Mesenchymal stem cell (in vitro differentiated cells and primary cell): ENCODE results near the gene SLC38A1.

ENCODE experiments used
- DNase-seq: peaks from one replicate; pipeline ENCODE4 v3.0.0-alpha.2; 2013
- H2AFZ ChIP-seq: one replicate; pipeline ENCODE4 v1.6.1; 2013; ENCODE audit warnings: low read depth, mild to moderate bottlenecking, control low read depth, inconsistent platforms, low read length, moderate library complexity
- H2AK5ac ChIP-seq: 2 replicates; pipeline ENCODE4 v1.6.1; 2013; ENCODE audit warnings: low read length, moderate library complexity, mild to moderate bottlenecking, inconsistent platforms; ENCODE audit not compliant: severe bottlenecking
- H2BK120ac ChIP-seq: one replicate; pipeline ENCODE4 v1.6.1; 2013; ENCODE audit warnings: low read depth, mild to moderate bottlenecking, inconsistent platforms, low read length, moderate library complexity
- H2BK12ac ChIP-seq, 2 experiments: one replicate each; pipeline ENCODE4 v1.6.1; 2013; ENCODE audit warnings: inconsistent platforms in 2 of 2, low read length in 2 of 2, mild to moderate bottlenecking in 2 of 2, moderate library complexity in 2 of 2, control low read depth in 1 of 2
- H2BK15ac ChIP-seq: one replicate; pipeline ENCODE4 v1.6.1; 2013; ENCODE audit warnings: mild to moderate bottlenecking, low read depth, inconsistent platforms; ENCODE audit not compliant: poor library complexity, severe bottlenecking
- H2BK5ac ChIP-seq: 2 replicates; pipeline ENCODE4 v1.6.1; 2013; ENCODE audit warnings: low read depth, mild to moderate bottlenecking, low read length, control low read depth, inconsistent platforms; ENCODE audit not compliant: poor library complexity, severe bottlenecking
- H3K14ac ChIP-seq, 2 experiments: one replicate each; pipeline ENCODE4 v1.6.1; 2013; ENCODE audit warnings: inconsistent platforms in 2 of 2, low read length in 2 of 2, control low read depth in 1 of 2, mild to moderate bottlenecking in 1 of 2, moderate library complexity in 1 of 2
- H3K18ac ChIP-seq, 2 experiments: one replicate each; pipeline ENCODE4 v1.6.1; 2013; ENCODE audit warnings: inconsistent platforms in 2 of 2, low read length in 2 of 2, control low read depth in 1 of 2, low read depth in 1 of 2, mild to moderate bottlenecking in 1 of 2
- H3K23ac ChIP-seq, 2 experiments: one replicate each; pipeline ENCODE4 v1.6.1; 2013; ENCODE audit warnings: inconsistent platforms in 2 of 2, low read length in 2 of 2, mild to moderate bottlenecking in 2 of 2, moderate library complexity in 2 of 2, control low read depth in 1 of 2
- H3K27ac ChIP-seq: 2 replicates; pipeline ENCODE4 v1.5.1; 2013; ENCODE audit warnings: mild to moderate bottlenecking, moderate library complexity, low read length, control low read depth, inconsistent platforms; ENCODE audit not compliant: poor library complexity, severe bottlenecking
- H3K27me3 ChIP-seq, 2 experiments: 2 replicates each; pipeline versions ENCODE4 v1.6.1 to v1.7.0; 2013; ENCODE audit warnings: low read length in 2 of 2, mild to moderate bottlenecking in 2 of 2, moderate library complexity in 2 of 2, control low read depth in 1 of 2, inconsistent platforms in 1 of 2; ENCODE audit not compliant: control insufficient read depth in 1 of 2, insufficient read depth in 1 of 2
- H3K36me3 ChIP-seq, 2 experiments: 2 replicates each; pipeline versions ENCODE4 v1.6.1 to v1.7.0; 2013; ENCODE audit warnings: low read length in 2 of 2, control low read depth in 1 of 2, inconsistent platforms in 1 of 2, low read depth in 1 of 2, mild to moderate bottlenecking in 1 of 2; ENCODE audit not compliant: insufficient read depth in 2 of 2, control insufficient read depth in 1 of 2
- H3K4ac ChIP-seq, 2 experiments: one replicate each; pipeline ENCODE4 v1.6.1; 2013; ENCODE audit warnings: inconsistent platforms in 2 of 2, low read length in 2 of 2, mild to moderate bottlenecking in 2 of 2, moderate library complexity in 2 of 2, control low read depth in 1 of 2, low read depth in 1 of 2
- H3K4me1 ChIP-seq: 2 replicates; pipeline ENCODE4 v1.6.1; 2013; ENCODE audit warnings: low read depth, low read length, control low read depth; ENCODE audit not compliant: control insufficient read depth, insufficient read depth
- H3K4me2 ChIP-seq: 2 replicates; pipeline ENCODE4 v1.6.1; 2013; ENCODE audit warnings: low read length, mild to moderate bottlenecking, inconsistent platforms; ENCODE audit not compliant: poor library complexity, severe bottlenecking
- H3K4me3 ChIP-seq, 2 experiments: 2 replicates each; pipeline versions ENCODE4 v1.5.1 to v1.7.0; 2013; ENCODE audit warnings: low read length in 2 of 2, mild to moderate bottlenecking in 2 of 2, control low read depth in 1 of 2, low read depth in 1 of 2; ENCODE audit not compliant: insufficient read depth in 1 of 2
- H3K79me1 ChIP-seq: replicated peaks from 2 replicates; pipeline ENCODE4 v1.6.1; 2013; ENCODE audit warnings: mild to moderate bottlenecking, control low read depth, low read length, inconsistent platforms; ENCODE audit not compliant: poor library complexity, severe bottlenecking
- H3K9ac ChIP-seq: 2 replicates; pipeline ENCODE4 v1.7.0; 2013; ENCODE audit warnings: mild to moderate bottlenecking, low read length, moderate library complexity
- H3K9me3 ChIP-seq: 2 replicates; pipeline ENCODE4 v1.7.0; 2013; ENCODE audit warnings: mild to moderate bottlenecking, low read length; ENCODE audit not compliant: control insufficient read depth
- H4K8ac ChIP-seq: one replicate; pipeline ENCODE4 v1.6.1; 2013; ENCODE audit warnings: inconsistent platforms, mild to moderate bottlenecking, low read length, moderate library complexity
- H4K91ac ChIP-seq: one replicate; pipeline ENCODE4 v1.6.1; 2013; ENCODE audit warnings: mild to moderate bottlenecking, low read length, inconsistent platforms
- WGBS: methylation state at CpG from one replicate; pipeline ENCODE4 v1.1.7; 2013; ENCODE audit warnings: mixed read lengths; 5-methylcytosine and 5-hydroxymethylcytosine counted together

SLC38A1 gene

GRCh38 chr12:46234000-46234399, 34.8 kb downstream of the SLC38A1 start:
- H2BK15ac ChIP-seq: no peak overlapping the region
- H2BK120ac ChIP-seq: no peak overlapping the region
- H2AK5ac ChIP-seq: no peak overlapping the region
- no peak overlapping the region for H3K18ac ChIP-seq
- peaks cover under 1% of the 10 kb centered on the region for H3K4me1 ChIP-seq
- no peak overlapping the region for H2BK5ac ChIP-seq
- no peaks in the 10 kb centered on the region for H3K9me3 ChIP-seq
- H3K4me2 ChIP-seq: no peak overlapping the region
- no peak overlapping the region for H3K14ac ChIP-seq
- H3K27ac ChIP-seq: no peak overlapping the region
- no peak overlapping the region for H4K8ac ChIP-seq
- no peak overlapping the region for H2BK12ac ChIP-seq
- H3K23ac ChIP-seq: no peak overlapping the region
- no peak overlapping the region for H3K9ac ChIP-seq
- H4K91ac ChIP-seq: no peak overlapping the region
- no peak for DNase-seq
- no peak overlapping the region for H2AFZ ChIP-seq
- peaks cover 0 to 3% of the 10 kb centered on the region in 2 experiments for H3K36me3 ChIP-seq
- no peaks in the 10 kb centered on the region for H3K27me3 ChIP-seq
- H3K4ac ChIP-seq: no peak overlapping the region
- WGBS: no CpG with 5 or more reads among the region's 1 CpG
- peaks cover 17% of the 10 kb centered on the region for H3K79me1 ChIP-seq
- H3K4me3 ChIP-seq: no peak overlapping the region

DNA sequence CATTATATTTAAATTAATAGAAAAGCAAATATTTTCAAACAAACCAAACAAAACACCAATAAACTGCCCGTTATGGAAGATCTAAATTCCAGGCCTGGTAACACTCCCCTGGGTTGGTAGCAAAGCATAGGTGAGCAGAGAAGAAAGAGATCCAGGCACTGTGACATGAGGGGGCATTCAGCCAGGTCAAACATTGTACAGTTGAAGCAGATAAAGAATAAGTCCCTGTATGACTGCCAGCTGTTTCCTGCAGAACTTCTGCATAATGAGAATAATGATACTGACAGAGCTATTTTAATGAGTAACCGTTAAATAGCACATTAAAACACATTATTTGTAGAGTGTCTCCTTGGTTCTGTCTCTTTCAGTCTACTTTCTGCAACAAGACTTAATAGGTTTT, 35.4 kb downstream of the SLC38A1 start:
- DNase-seq: no peak
- Histone ChIP-seq H3K4me3 (no peak overlapping the region), H3K4me1 (peaks cover 2% of the 10 kb centered on the region), H3K79me1 (peaks cover 16% of the 10 kb centered on the region), H3K27ac (no peak overlapping the region), H2AK5ac (no peak overlapping the region), H3K36me3 (peaks cover 0 to 3% of the 10 kb centered on the region in 2 experiments), H3K4ac (no peak overlapping the region), H3K18ac (no peak overlapping the region), H3K4me2 (no peak overlapping the region), H3K14ac (no peak overlapping the region), H3K27me3 (no peaks in the 10 kb centered on the region), H3K23ac (no peak overlapping the region), H2AFZ (no peak overlapping the region), H2BK15ac (no peak overlapping the region), H2BK120ac (no peak overlapping the region), H4K91ac (no peak overlapping the region), H4K8ac (no peak overlapping the region), H3K9ac (no peak overlapping the region), H2BK5ac (no peak overlapping the region), H3K9me3 (no peaks in the 10 kb centered on the region), H2BK12ac (no peak overlapping the region)
- WGBS: 98% methylated on average over 2 of the region's 2 CpGs

GRCh38 chr12:46230983-46231382, 37.9 kb downstream of the SLC38A1 start:
- H3K18ac ChIP-seq: no peak overlapping the region
- no peak overlapping the region for H2AK5ac ChIP-seq
- H3K4me1 ChIP-seq: peaks cover 2% of the 10 kb centered on the region
- no peak overlapping the region for H3K27ac ChIP-seq
- H3K4me2 ChIP-seq: no peak overlapping the region
- no peak overlapping the region for H3K14ac ChIP-seq
- H4K91ac ChIP-seq: no peak overlapping the region
- no peak overlapping the region for H3K4ac ChIP-seq
- DNase-seq: no peak
- H2AFZ ChIP-seq: no peak overlapping the region
- H3K79me1 ChIP-seq: peaks cover 5% of the 10 kb centered on the region
- no peaks in the 10 kb centered on the region for H3K9me3 ChIP-seq
- no peak overlapping the region for H3K23ac ChIP-seq
- H2BK120ac ChIP-seq: no peak overlapping the region
- no peak overlapping the region for H4K8ac ChIP-seq
- no peak overlapping the region for H2BK5ac ChIP-seq
- peaks cover 0 to 3% of the 10 kb centered on the region in 2 experiments for H3K36me3 ChIP-seq
- H3K27me3 ChIP-seq: no peaks in the 10 kb centered on the region
- H3K9ac ChIP-seq: no peak overlapping the region
- 80% methylated on average over 1 of the region's 5 CpGs for WGBS
- H2BK15ac ChIP-seq: no peak overlapping the region
- H3K4me3 ChIP-seq: no peak overlapping the region
- H2BK12ac ChIP-seq: no peak overlapping the region

GRCh38 chr12:46230306-46230705, 38.5 kb downstream of the SLC38A1 start:
- H2BK15ac ChIP-seq: no peak overlapping the region
- no peak overlapping the region for H3K14ac ChIP-seq
- no peak overlapping the region for H3K18ac ChIP-seq
- no peak overlapping the region for H2BK120ac ChIP-seq
- H2AK5ac ChIP-seq: no peak overlapping the region
- DNase-seq: no peak
- no peak overlapping the region for H3K4me3 ChIP-seq
- no peak overlapping the region for H3K4ac ChIP-seq
- WGBS: 100% methylated on average over 1 of the region's 2 CpGs
- H3K9me3 ChIP-seq: no peaks in the 10 kb centered on the region
- H3K27ac ChIP-seq: no peak overlapping the region
- no peak overlapping the region for H2BK12ac ChIP-seq
- peaks cover 0 to 6% of the 10 kb centered on the region in 2 experiments for H3K36me3 ChIP-seq
- no peak overlapping the region for H2AFZ ChIP-seq
- no peak overlapping the region for H4K91ac ChIP-seq
- no peaks in the 10 kb centered on the region for H3K27me3 ChIP-seq
- no peak overlapping the region for H3K23ac ChIP-seq
- no peak overlapping the region for H2BK5ac ChIP-seq
- H3K4me1 ChIP-seq: peaks cover 2% of the 10 kb centered on the region
- no peak overlapping the region for H3K9ac ChIP-seq
- H4K8ac ChIP-seq: no peak overlapping the region
- no peak overlapping the region for H3K4me2 ChIP-seq
- H3K79me1 ChIP-seq: peaks cover 8% of the 10 kb centered on the region
